Activated CD4-positive, alpha-beta T cell treated with anti-CD3 and anti-CD28 coated beads, Interleukin-2, amount 10 ng/mL, durations not matched to agents 7 days and 5 days (primary cell): ENCODE data around the gene PERM1. TPM values are rescaled to one million over a fixed set of nuclear protein-coding genes. Genes with fewer than 3 reads are reported as not detected.
"Not testable (repeated sequence)": the region's sequence is repeated elsewhere in the genome, so short reads cannot be mapped to it uniquely, and the experiment has no call there.

Source experiments
- CTCF ChIA-PET: fragments of 350-600 bp; sonication (Branson Sonifier 250); formaldehyde crosslinking; loops from one replicate; lab custom pipeline; 2021; ENCODE audit warnings: antibody characterized with exemption; lab: Charles Lee
- POLR2A ChIA-PET: fragments of 350-600 bp; sonication (Branson Sonifier 250); formaldehyde crosslinking; loops from one replicate; lab custom pipeline; 2021; ENCODE audit warnings: antibody characterized with exemption; lab: Charles Lee
- DNase-seq: peaks from one replicate; pipeline ENCODE4 v3.0.0-alpha.2; 2020
- H3K27ac Mint-ChIP-seq: one replicate; pipeline ENCODE4 v1.8.0; 2021; ENCODE audit warnings: mild to moderate bottlenecking, moderate library complexity, mixed read lengths
- H3K27me3 Mint-ChIP-seq: one replicate; pipeline ENCODE4 v1.8.0; 2021; ENCODE audit warnings: mixed read lengths
- H3K36me3 Mint-ChIP-seq: one replicate; pipeline ENCODE4 v1.8.0; 2021; ENCODE audit warnings: low read depth, mixed read lengths
- H3K4me1 Mint-ChIP-seq: one replicate; pipeline ENCODE4 v1.8.0; 2021; ENCODE audit warnings: mixed read lengths
- H3K4me3 Mint-ChIP-seq: one replicate; pipeline ENCODE4 v1.8.0; 2021; ENCODE audit warnings: mild to moderate bottlenecking, moderate library complexity, mixed read lengths
- H3K9me3 Mint-ChIP-seq: one replicate; pipeline ENCODE4 v1.8.0; 2021; ENCODE audit warnings: mixed read lengths
- total RNA-seq, 2 experiments: library from RNA; stranded (reverse); gene quantifications; one replicate each; pipeline ENCODE4 v1.2.3, GENCODE V29; 2021

PERM1 gene
- total RNA-seq, 2 experiments from 2014 or later = not detected

GRCh38 chr1:1012736-1013104 is 30.8 kb upstream of the PERM1 start:
- peak overlapping the region; percentile 94 for H3K4me3 Mint-ChIP-seq
- H3K9me3 Mint-ChIP-seq, H3K27me3 Mint-ChIP-seq, DNase-seq, POLR2A ChIA-PET: not testable (repeated sequence)
- H3K36me3 Mint-ChIP-seq = peaks cover 39% of the 10 kb centered on the region
- H3K27ac Mint-ChIP-seq = peak overlapping the region; percentile 94
- H3K4me1 Mint-ChIP-seq = peaks cover 46% of the 10 kb centered on the region
- CTCF ChIA-PET = interaction anchor here (1.0 to 8.5 kb wide), 6 partner anchors 10 to 51 kb away, joined by 3 to 67 read pairs (median 3); partner anchors contain the start of gene HES4

- POLR2A ChIA-PET = no interaction called here
- Mint-ChIP-seq H3K4me3 (no peak overlapping the region), H3K9me3 (no peaks in the 10 kb centered on the region), H3K27ac (peak overlapping the region; percentile 25), H3K27me3 (peaks cover 10% of the 10 kb centered on the region), H3K36me3 (peaks cover 28% of the 10 kb centered on the region), H3K4me1 (peaks cover 38% of the 10 kb centered on the region)
- CTCF ChIA-PET = interaction anchor here (8.5 kb wide), 1 partner anchor 9 kb away, joined by 67 read pairs; the partner anchor contains the start of gene HES4
- no peak for DNase-seq
Measured at GRCh38 chr1:1011396-1011949, 29.6 kb upstream of the PERM1 start.

GRCh38 chr1:1010131-1010530 is 28.2 kb upstream of the PERM1 start:
- peaks cover 38% of the 10 kb centered on the region for H3K4me1 Mint-ChIP-seq
- H3K36me3 Mint-ChIP-seq = peaks cover 21% of the 10 kb centered on the region
- DNase-seq, H3K9me3 Mint-ChIP-seq, POLR2A ChIA-PET, H3K4me3 Mint-ChIP-seq, H3K27ac Mint-ChIP-seq: not testable (repeated sequence)
- CTCF ChIA-PET = interaction anchor here (1.1 kb wide), 1 partner anchor 8 kb away, joined by 4 read pairs; no protein-coding TSS in a partner anchor
- peaks cover 14% of the 10 kb centered on the region for H3K27me3 Mint-ChIP-seq

GRCh38 chr1:1006305-1007159 is 24.6 kb upstream of the PERM1 start:
- POLR2A ChIA-PET = no interaction called here
- Mint-ChIP-seq H3K4me1 (peaks cover 28% of the 10 kb centered on the region), H3K27ac (no peak overlapping the region)

GRCh38 chr1:1005774-1006304 is 23.9 kb upstream of the PERM1 start:
- Mint-ChIP-seq H3K9me3 (no peaks in the 10 kb centered on the region), H3K27me3 (peaks cover 38% of the 10 kb centered on the region), H3K4me1 (peaks cover 30% of the 10 kb centered on the region), H3K27ac (no peak overlapping the region), H3K36me3 (peaks cover 2% of the 10 kb centered on the region), H3K4me3 (no peak overlapping the region)
- CTCF ChIA-PET = interaction anchor here (1.0 to 6.5 kb wide), 2 partner anchors 10 to 99 kb away, joined by 3 to 67 read pairs; partner anchors contain the start of genes AGRN and ISG15
- POLR2A ChIA-PET = no interaction called here
- DNase-seq = no peak

More at GRCh38 chr1:1006305-1007159, 24.6 kb upstream of the PERM1 start:
- H3K27me3 Mint-ChIP-seq = peaks cover 35% of the 10 kb centered on the region
- DNase-seq = no peak
- no peaks in the 10 kb centered on the region for H3K9me3 Mint-ChIP-seq
- CTCF ChIA-PET = interaction anchor here (1.0 kb wide), 1 partner anchor 100 kb away, joined by 3 read pairs; no protein-coding TSS in a partner anchor
- no peak overlapping the region for H3K4me3 Mint-ChIP-seq
- peaks cover 2% of the 10 kb centered on the region for H3K36me3 Mint-ChIP-seq

GRCh38 chr1:1004780-1005697 is 23.1 kb upstream of the PERM1 start:
- Mint-ChIP-seq H3K4me1 (peaks cover 31% of the 10 kb centered on the region), H3K4me3 (no peak overlapping the region), H3K27me3 (peaks cover 41% of the 10 kb centered on the region), H3K9me3 (no peaks in the 10 kb centered on the region), H3K36me3 (peaks cover 4% of the 10 kb centered on the region), H3K27ac (peak overlapping the region; percentile 74)
- ChIA-PET POLR2A (no interaction called here), CTCF (interaction anchor here (1.0 to 6.5 kb wide), 2 partner anchors 11 to 99 kb away, joined by 3 to 67 read pairs; partner anchors contain the start of genes AGRN and ISG15)
- DNase-seq = no peak

GRCh38 chr1:1004420-1004779 is 22.5 kb upstream of the PERM1 start:
- Mint-ChIP-seq H3K9me3 (no peaks in the 10 kb centered on the region), H3K4me3 (no peak overlapping the region), H3K27me3 (peaks cover 41% of the 10 kb centered on the region), H3K27ac (peak overlapping the region; percentile 74), H3K4me1 (peaks cover 31% of the 10 kb centered on the region), H3K36me3 (peaks cover 4% of the 10 kb centered on the region)
- ChIA-PET CTCF (interaction anchor here (6.5 kb wide), 1 partner anchor 11 kb away, joined by 67 read pairs; the partner anchor contains the start of genes AGRN and ISG15), POLR2A (no interaction called here)
- no peak for DNase-seq

GRCh38 chr1:1003618-1004419 is 21.9 kb upstream of the PERM1 start:
- ChIA-PET POLR2A (no interaction called here), CTCF (interaction anchor here (6.5 kb wide), 1 partner anchor 12 kb away, joined by 67 read pairs; the partner anchor contains the start of genes AGRN and ISG15)
- Mint-ChIP-seq H3K4me3 (no peak overlapping the region), H3K9me3 (no peaks in the 10 kb centered on the region), H3K36me3 (peaks cover 4% of the 10 kb centered on the region), H3K4me1 (peaks cover 27% of the 10 kb centered on the region), H3K27ac (no peak overlapping the region), H3K27me3 (peaks cover 39% of the 10 kb centered on the region)
- no peak for DNase-seq

- peaks cover 4% of the 10 kb centered on the region for H3K36me3 Mint-ChIP-seq
- ChIA-PET POLR2A (no interaction called here), CTCF (interaction anchor here (1.1 to 6.5 kb wide), 6 partner anchors 8 to 291 kb away, joined by 3 to 67 read pairs (median 9); partner anchors contain the start of genes AGRN, ISG15 and PERM1)
- peak overlapping the region; percentile 76 for H3K27ac Mint-ChIP-seq
- H3K27me3 Mint-ChIP-seq = peaks cover 39% of the 10 kb centered on the region
- H3K9me3 Mint-ChIP-seq = no peaks in the 10 kb centered on the region
- DNase-seq = no peak
- H3K4me1 Mint-ChIP-seq = peaks cover 25% of the 10 kb centered on the region
- peak overlapping the region; percentile 53 for H3K4me3 Mint-ChIP-seq
Measured at GRCh38 chr1:1001057-1001783, 19.3 kb upstream of the PERM1 start.

GRCh38 chr1:1000357-1001056 is 18.6 kb upstream of the PERM1 start:
- Mint-ChIP-seq H3K27ac (peak overlapping the region; percentile 76), H3K27me3 (peaks cover 40% of the 10 kb centered on the region), H3K36me3 (peaks cover 4% of the 10 kb centered on the region), H3K9me3 (no peaks in the 10 kb centered on the region), H3K4me1 (peaks cover 28% of the 10 kb centered on the region), H3K4me3 (peak overlapping the region; percentile 53)
- POLR2A ChIA-PET = no interaction called here
- CTCF ChIA-PET = interaction anchor here (2.1 to 6.5 kb wide), 3 partner anchors 8 to 17 kb away, joined by 11 to 67 read pairs (median 13); partner anchors contain the start of genes AGRN and ISG15
- peak; percentile 59 for DNase-seq
